ENCODE measurements around the gene CCDC102B.
"Not testable (repeated sequence)": the region's sequence is repeated elsewhere in the genome, so short reads cannot be mapped to it uniquely, and the experiment has no call there.

Gene CCDC102B

DNA sequence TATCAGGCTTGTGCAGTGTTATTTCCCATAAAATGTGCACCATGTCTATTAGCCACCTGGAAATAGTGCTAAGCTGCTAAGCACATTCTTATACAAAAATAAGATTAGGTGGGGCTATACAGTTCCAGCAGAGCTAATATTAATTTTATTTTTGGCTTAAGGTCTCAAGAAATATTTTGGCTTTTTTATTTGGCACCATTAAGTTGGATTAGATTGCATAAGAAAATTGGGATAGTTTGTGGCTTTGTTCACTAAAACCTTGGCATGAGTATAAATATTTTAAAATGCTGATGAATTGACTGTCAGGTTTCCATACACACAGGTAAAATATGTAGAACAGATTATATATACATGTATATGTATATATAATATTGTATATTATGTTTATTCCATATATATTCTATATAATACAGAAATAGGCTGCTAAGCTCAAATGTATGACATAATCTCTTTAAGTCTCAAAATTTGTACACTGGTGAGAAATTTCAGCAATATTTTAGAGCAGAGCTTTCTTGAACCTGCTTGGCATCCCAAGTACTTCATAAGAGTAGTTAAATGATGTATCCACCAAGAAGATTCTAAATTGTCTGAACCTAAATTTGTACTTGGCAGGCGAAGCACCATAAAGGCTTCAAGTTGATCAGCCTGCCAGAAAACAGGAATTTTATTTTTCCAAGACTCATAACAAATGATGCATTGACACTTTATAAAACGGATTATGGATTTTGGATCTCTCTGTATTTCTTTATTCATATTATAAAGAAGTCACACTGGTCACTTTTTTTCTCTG, 32.6 kb downstream of the CCDC102B start:
- no peak for DNase-seq (ENCODE audit: low spot score)

DNA sequence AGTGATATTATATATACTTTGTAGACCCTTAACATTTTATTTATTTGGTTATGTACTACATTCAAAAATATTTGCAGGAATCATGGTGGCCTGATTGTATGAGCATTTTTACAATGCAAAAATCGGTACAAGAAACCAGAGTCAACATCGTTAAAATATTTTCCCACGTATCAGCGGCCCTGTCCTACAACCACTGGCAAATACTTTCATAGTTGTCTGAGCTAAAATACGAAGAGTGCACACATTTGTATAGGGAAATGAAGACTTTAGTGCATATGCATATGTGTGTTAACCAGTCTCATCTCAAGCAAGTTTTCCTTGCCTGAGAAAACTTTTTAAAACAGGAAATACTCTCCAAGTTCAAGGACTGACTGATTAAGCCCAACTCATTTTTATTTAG, 35.9 kb downstream of the CCDC102B start:
- DNase-seq (ENCODE audit: low spot score), result no peak

DNA sequence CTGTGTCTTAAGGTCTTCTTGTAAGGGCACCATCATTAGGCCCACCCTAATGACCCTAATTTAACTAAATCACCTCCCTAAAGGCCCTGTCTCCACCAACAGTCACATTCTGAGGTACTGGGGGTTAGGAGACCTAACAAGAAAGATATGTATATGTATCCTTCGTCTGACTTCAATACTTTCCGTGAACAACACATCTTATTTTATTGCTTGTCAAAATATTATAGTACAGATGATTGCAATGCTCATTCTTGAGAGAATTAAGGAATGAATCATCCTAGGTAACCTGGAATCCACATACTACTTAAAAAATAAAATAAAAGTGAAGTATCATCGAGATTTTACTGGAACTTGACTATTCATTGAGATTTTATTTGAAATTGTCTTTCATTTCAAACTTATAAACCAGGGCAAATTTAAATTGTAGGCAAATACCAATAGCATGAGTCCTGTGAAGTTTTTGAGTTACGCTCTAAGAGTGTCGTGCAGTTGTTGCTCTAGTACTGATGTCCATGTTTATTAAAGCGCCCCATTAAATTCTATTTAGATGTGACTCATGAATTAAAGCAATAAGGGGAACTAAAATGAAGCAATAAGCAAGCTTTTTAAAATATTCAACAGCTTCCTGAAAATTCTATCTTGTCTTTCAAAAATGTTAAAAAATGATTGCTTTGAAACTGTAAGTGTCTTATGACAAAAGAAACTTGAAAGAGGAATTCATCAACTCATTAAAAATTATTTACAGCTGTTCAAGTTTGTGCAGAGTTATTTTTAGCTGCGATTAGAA, 40.0 kb downstream of the CCDC102B start:
- no peak for DNase-seq (ENCODE audit: low spot score)

DNA sequence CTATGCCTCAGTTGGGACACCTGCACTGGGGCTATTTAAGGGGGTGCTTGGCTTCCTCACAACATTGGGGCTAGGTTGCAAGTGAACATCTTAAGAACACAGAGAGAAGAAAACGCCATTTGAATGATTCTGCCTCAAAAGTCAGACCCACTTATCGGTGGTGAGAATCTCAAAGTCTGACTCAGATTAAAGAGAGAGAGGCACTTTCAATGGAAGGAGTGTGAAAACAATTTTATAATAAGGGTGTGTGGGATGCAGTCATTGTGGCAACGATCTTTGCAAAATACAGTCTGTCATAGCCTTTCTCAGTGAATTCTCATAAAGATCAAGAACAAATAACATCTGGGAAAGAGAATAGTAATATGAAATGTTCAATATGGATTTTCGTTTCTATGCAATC, 41.8 kb downstream of the CCDC102B start:
- DNase-seq (ENCODE audit: low spot score), result no peak

DNA sequence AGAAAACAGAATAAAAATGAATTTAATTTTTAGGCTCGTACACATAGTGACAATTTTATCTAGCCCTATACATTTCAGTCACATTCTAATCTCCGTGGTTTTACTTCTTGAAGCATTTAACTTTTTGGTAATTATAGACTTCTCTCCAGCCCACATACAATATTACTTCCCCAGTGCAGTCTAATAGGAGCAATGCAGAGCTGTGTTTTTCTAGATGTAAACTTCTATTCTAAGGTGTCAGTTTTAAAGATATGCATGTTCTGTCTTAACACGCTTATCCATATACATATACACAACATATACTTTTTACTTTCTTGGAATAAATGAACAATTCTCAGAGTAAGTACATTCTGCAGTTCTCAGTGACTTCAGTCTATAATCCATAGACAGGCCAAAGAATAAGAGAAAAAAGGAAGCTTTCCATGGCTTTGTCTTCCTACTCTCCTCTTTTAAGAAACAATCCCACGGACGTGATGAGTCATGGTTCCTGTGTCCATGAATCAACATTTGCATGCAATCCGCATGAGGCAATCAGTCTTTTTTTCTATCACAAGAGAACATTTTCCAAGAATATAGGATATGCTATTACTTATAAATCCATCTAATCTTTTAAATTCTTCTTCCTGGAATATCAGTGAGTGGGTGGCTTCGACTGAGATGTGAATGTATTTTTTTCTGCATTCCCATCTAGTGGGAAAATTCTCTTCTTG, 42.8 kb downstream of the CCDC102B start:
- DNase-seq (ENCODE audit: low spot score), result no peak

DNA sequence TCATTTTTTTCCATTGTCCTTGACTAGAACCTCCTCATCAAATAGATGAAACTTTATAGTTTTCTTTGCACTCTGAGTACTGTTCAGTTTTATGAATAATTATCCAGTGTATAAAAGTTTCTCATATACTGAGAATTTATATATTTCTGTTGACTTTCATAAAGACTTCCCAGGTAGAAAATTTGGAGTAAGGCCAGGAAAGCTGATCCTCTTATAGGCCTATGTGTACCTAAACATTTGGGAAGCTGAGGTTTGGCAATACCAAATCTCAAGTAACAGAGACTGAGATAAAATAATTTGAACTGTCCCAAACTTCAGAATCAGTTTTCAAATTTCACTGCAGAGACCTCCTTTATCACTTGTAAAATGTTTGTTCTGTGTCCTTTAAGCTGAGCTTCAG, 43.4 kb downstream of the CCDC102B start:
- DNase-seq (ENCODE audit: low spot score), result no peak

DNA sequence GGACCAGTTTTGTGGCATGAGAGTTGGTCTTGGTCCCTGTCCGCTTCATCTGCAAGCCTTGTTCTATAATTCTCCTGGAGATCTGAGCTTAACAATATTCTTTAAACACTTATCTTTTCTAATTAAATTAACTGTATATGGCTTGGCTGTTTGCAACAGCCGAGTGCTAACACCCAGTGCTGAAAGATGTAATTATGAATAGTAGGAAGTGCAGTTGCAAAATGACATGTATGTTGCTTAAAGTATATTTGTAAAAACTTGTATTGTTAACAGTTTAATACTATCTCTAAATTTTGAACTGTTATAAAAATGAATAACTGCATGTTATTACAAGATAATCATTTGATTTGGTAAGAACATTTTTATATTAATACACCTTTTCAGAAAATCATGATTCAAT, 45.1 kb downstream of the CCDC102B start:
- no peak for DNase-seq (ENCODE audit: low spot score)

DNA sequence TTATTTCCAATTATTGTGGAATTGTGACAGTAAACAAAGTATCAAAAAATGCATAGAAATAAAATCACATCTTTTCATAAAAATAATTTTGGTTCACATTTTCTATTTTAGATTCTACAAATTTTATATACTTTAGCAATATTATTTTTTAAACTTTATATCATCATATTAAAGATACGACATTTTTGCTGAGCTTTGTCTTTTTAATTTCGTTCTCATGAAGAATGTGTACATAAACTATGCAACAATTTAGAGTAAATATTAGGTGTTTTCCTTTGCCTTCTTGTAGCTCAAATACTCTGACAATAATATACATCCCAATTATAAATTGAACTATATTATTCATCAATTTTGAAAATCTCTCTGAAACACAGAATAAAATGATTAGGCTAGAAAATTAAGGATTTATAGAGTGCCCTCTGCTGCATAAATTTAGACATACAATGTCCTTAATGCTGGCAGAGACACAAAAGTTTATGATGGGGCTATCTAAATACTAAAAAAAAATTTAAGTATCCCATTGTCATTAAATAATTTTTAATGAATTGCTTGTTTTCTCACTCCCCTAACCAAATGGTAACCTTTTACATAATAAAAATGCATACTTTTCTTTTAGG, 45.7 kb downstream of the CCDC102B start:
- DNase-seq (ENCODE audit: low spot score), result no peak

DNA sequence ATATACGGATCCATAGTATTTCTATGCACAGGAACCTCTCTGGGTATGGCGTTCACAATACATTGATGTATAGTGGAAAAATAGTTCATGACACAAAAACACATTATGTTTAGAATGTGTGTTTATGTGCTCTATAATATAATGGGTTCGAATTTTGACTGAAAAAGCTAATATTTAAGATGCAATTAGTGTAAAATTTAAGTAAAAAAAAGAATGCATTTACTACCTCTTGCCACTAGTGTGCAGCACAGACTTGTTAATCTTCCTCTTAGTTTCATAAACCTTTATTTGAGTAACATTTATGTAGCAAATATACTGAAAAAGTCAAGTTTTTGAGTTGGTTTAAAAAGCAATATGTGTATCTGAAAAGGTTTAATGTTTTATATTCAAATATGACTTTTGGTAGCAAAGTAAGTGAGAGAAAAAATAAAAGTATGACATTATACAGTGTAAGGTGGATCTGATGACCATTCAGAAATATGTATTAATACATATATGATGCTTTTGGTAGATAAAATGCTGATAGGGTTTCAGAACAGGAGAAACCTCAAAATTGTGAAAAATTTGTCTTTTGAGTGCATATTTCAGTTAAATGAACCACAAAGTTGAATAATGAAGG, 49.4 kb downstream of the CCDC102B start:
- no peak for DNase-seq (ENCODE audit: low spot score)

DNA sequence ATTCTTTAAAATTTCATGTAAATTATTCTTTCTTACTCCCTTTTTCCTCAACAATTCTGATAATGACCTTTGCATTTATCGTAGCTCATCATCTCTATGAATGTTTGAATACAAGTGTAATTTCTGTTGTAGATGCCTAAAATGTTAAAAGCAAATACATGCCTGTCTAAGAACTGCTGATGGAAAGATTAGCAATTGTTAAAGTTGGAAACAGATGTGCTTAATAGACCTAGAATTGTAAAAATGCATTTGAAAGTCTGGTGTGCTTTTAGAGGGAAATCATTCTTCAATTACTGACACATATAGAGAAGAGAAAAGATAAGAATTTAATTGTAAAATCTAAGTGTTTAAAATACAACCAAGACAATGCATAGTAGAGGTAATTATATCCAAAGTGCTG, 50.4 kb downstream of the CCDC102B start:
- no peak for DNase-seq (ENCODE audit: low spot score)

DNA sequence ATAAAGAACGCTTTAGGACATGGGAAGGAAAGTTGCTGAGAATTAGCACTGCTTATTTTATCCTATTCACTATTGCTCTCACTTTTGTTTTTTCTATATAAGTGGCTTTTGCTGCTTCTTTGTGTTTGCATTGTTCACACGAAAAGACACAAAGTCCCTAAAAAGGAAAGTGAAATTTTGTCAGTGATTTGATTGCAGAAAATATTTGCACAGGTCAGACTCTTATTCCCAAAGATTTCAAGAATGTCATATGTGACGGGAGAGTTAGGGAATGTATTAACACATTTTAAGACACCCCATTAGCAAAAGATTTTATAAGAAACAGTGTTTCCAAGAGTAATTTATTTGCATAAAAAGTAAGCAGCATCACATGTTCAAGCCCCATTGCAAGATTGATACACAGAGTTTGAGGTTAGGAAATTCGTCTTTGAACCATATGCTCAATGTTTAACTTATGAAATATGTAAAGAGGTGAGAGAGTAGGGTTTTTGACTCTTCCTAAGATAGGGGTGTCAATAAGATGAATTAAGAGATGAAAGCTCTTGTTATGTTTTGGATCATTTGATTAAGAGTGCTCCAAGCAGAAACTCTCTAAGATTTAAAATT, 57.0 kb downstream of the CCDC102B start:
- no peak for DNase-seq (ENCODE audit: low spot score)

DNA sequence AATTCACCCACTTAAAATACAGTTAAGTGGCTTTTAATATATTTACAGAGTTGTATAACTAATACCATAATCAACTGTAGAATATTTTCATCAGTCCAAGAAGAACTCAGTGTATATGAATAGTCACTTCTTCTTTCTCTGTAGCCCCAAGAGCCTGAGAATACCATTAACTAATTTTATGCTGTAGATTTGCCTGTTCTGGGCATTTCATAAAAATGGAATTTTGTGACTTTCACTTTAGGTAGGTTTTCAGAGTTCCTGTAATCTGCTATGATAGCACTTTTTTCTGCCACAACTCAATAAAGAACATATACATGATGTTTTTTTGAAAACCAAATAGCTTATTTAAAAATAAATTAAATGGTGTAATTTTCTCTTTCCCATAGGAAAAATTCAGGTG, 57.6 kb downstream of the CCDC102B start:
- DNase-seq (ENCODE audit: low spot score), result no peak

DNA sequence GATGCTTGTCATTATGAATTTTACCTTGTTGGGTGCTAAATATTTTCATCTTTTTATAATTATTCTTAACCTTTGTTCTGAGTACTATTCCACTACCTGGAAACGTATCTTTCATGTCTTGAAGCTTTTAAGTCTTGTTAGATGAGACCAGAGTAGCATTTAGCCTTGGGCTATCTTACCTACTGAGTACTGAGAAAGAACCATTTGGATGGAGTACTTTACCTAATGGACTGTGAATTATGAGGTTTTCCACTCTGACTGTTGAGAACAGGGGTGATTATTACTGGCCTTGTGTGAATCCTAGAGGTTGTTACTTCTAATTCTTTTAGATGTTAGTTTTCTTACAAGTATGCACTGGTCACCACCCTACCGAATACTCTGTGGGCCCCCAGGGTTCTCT, 63.5 kb downstream of the CCDC102B start:
- DNase-seq (ENCODE audit: low spot score), result no peak

DNA sequence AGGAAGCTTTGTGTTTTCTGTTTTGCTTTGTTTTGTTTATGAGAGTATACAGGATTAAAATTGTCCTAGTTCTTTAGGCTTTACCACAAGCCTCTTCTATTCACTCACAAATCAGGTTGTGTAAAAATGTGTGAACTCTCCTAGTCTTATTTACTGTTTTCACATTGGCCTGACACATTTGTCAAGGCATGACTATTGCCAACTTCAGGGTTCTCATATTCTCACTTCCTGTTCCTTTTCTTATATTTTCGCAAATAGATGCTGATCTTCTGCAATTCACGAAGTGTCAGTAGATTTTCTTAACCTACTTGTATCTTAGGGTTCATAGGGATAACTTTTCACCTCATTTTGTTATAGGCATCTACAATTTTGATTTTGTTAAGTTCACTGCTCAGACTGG, 67.1 kb downstream of the CCDC102B start:
- no peak for DNase-seq (ENCODE audit: low spot score)

DNA sequence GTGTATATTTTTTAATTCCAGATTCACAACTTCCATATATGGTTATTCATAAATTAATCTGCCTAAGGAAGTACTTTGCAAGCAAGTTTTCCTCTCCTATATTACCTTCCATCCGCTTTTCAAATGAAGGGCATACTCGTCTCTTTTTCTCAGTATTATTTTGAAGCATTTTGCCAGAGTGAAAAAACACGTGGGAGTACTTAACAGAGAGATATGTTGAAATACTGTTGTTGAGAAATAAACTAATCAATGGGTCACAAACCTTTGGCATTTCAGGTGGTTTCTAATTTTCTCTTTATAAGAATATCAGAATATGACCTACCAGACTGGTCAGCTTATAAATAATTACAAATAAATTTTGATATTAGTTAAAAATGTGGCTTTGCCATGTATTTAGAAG, 67.6 kb downstream of the CCDC102B start:
- DNase-seq (ENCODE audit: low spot score), result no peak

DNA sequence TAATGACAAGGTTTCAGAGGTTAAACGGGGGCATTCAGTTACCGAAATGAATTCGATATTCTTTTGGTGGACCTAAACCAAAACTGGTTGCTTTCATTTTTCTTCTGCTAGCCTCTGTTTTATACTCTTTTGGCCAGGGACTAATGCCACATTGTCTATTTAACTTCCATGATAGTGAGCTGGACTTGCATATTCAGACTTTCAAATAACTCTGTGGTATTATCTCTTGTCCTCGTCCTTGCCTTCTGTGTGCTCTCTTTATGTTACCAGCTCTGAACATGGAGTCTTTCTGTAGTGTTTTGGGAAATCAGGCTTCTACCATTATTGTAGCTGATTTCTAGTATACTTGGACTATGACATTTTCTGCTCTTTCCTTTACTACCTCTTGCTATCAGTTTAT, 75.1 kb downstream of the CCDC102B start:
- no peak for DNase-seq (ENCODE audit: low spot score)

DNA sequence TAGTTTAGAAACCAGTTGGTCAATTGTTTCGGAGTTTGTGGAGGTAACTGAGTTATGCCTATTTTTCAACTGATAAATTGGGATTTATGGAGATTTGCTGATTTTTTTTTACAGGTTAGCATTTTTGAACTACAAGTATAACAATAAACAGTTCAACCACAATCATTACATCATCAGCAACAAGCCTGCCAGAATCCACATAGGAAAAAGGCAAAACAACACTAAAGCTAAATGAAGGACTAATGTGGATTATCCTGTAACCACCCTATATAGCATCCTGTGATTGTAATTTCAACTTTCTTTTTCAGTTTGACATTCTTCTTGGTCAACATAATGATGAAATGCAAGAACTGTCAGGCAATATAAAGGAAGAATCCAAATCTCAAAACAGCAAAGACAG, 76.5 kb downstream of the CCDC102B start:
- DNase-seq (ENCODE audit: low spot score), result no peak

DNA sequence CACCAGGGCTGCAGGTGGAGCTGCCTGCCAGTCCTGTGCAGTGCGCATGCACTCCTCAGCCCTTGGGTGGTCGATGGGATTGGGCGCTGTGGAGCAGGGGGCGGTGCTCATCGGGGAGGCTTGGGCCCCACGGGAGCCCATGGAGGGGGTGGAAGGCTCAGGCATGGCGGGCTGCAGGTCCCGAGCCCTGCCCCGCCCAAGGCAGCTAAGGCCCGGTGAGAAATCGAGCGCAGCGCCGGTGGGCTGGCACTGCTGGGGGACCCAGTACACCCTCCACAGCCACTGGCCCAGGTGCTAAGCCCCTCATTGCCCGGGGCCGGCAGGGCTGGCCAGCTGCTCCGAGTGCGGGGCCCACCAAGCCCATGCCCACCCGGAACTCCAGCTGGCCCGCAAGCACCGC, 82.1 kb downstream of the CCDC102B start:
- not testable (repeated sequence) for DNase-seq (ENCODE audit: low spot score)

DNA sequence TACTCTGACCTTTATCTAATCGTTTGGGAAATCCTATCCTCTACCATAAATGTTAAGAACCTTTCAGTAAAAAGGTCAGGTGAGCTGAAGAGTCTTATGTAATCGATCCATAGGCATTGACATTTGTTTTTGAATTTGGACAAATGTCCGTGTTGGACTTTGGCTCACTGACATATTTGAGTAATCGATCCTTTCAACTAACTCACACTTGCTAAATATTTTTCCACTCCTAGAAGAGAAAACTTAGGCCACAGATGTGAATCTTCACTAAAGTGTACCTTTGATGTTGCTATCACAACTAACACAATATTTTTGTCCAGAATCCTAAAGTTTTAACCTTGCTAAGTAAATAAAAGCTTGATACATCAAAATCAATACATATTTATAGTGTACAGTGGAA, 89.5 kb downstream of the CCDC102B start:
- no peak for DNase-seq (ENCODE audit: low spot score)

DNA sequence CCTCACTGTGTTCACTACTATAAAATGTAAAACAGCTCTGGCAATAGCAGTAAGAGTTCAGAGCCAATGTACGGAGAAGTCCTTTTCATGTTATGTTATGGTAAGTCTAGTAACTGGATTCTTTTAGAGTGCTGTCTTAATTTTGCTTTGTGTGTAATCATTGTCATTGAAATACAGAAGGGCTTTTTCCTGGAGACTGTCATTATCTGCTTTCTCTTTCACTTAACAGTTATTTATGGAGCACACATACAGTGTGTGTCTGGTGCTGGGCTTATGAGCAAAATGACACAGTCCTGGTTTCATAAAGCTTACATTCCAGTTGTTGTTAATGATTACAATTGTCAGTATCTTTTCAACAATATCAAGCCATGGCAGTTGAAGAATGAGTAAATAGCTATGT, 95.5 kb downstream of the CCDC102B start:
- no peak for DNase-seq (ENCODE audit: low spot score)

DNA sequence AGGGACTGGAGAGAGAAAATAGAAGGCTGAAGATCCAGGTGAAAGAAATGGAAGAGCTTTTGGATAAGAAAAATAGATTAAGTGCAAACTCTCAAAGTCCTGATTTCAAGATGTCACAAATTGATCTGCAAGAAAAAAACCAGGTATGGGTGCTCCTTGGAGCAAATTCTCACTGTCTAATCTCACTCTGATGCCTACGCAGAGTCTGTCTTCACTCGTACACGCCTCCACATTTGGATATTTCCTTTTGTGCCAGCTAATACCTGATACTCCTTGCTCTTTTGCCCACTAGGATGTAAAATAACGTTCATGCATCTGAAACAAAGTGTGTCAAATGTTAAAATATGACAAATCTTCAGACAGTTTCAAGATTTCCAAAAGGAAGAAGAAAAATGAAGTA, 99.4 kb downstream of the CCDC102B start:
- DNase-seq (ENCODE audit: low spot score), result no peak

DNA sequence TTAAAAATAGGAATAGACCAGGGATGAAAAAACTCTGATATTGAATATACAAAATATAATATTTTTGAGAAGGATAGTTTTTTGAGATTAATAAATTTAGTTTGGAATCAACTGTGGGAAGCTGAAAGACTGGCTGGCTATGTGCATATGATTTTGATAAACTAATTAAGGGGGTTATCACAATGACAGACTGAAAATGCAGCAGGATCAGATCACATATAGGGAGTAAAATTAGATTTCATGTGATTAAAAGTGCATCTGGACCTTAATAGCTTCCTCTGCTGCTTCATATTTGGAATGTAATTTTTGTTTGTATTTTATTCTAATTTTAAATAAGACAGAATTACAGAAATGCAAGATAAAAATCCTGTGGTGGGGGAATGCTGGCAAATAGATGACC, 111.7 kb downstream of the CCDC102B start:
- no peak for DNase-seq (ENCODE audit: low spot score)
